Measurements from ENCODE around the gene WNK3.

- TF ChIP-seq, protein P1, sequence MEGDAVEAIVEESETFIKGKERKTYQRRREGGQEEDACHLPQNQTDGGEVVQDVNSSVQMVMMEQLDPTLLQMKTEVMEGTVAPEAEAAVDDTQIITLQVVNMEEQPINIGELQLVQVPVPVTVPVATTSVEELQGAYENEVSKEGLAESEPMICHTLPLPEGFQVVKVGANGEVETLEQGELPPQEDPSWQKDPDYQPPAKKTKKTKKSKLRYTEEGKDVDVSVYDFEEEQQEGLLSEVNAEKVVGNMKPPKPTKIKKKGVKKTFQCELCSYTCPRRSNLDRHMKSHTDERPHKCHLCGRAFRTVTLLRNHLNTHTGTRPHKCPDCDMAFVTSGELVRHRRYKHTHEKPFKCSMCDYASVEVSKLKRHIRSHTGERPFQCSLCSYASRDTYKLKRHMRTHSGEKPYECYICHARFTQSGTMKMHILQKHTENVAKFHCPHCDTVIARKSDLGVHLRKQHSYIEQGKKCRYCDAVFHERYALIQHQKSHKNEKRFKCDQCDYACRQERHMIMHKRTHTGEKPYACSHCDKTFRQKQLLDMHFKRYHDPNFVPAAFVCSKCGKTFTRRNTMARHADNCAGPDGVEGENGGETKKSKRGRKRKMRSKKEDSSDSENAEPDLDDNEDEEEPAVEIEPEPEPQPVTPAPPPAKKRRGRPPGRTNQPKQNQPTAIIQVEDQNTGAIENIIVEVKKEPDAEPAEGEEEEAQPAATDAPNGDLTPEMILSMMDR (IDR thresholded peaks at IDR 0.05): no peak
- TF ChIP-seq POLR2A (IDR thresholded peaks at IDR 0.05): no peak
Measured at GRCh38 chrX:54237014-54237413, 120.8 kb downstream of the WNK3 start.
